ENCODE data around the gene HMGN4.

DNA sequence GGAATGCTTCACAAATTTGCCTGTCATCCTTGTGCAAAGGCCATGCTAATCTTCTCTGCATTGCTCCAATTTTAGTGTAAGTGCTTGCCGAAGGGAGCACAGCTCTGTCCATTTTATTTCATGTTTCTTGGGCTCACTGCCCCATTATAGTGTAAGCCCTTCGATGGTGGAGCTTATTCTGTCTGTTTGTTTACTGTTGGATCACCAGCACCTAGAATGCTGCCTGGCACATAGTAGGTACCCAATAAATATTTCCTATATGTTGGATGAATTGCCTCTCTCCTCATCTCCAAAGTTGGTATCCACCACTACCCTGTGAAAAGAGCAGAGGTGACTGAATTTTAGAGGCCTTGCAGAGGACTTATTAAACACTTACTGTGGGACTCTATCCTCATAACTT, 18.8 kb upstream of the HMGN4 start:
- no peak for TF ChIP-seq POLR2AphosphoS5 (IDR thresholded peaks at IDR 0.05; ENCODE audit: low read depth, low read length)
- TF ChIP-seq GABPA (IDR thresholded peaks at IDR 0.05; ENCODE audit: low read depth): no peak
- TF ChIP-seq, protein P1, sequence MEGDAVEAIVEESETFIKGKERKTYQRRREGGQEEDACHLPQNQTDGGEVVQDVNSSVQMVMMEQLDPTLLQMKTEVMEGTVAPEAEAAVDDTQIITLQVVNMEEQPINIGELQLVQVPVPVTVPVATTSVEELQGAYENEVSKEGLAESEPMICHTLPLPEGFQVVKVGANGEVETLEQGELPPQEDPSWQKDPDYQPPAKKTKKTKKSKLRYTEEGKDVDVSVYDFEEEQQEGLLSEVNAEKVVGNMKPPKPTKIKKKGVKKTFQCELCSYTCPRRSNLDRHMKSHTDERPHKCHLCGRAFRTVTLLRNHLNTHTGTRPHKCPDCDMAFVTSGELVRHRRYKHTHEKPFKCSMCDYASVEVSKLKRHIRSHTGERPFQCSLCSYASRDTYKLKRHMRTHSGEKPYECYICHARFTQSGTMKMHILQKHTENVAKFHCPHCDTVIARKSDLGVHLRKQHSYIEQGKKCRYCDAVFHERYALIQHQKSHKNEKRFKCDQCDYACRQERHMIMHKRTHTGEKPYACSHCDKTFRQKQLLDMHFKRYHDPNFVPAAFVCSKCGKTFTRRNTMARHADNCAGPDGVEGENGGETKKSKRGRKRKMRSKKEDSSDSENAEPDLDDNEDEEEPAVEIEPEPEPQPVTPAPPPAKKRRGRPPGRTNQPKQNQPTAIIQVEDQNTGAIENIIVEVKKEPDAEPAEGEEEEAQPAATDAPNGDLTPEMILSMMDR (IDR thresholded peaks at IDR 0.05): no peak

Measured in SK-N-SH (cell line).